Activated gamma-delta T cell treated with anti-CD3 and anti-CD28 coated beads, Interleukin-2, amount 50 U/mL, for 16 hours (primary cell): Measurements from ENCODE around the gene BCKDHA.
"Not testable (repeated sequence)": the region's sequence is repeated elsewhere in the genome, so short reads cannot be mapped to it uniquely, and the experiment has no call there.

Experiments
- DNase-seq: peaks from one replicate; pipeline ENCODE4 v3.0.0-alpha.2; 2020; ENCODE audit warnings: low read depth

BCKDHA gene

GRCh38 chr19:41405776-41406175, 8.2 kb downstream of the BCKDHA start:
- no peak for DNase-seq

- no peak for DNase-seq
Measured at GRCh38 chr19:41407271-41407670, 9.7 kb downstream of the BCKDHA start.

GRCh38 chr19:41408256-41408655, 10.6 kb downstream of the BCKDHA start:
- no peak for DNase-seq

- DNase-seq, result not testable (repeated sequence)
Measured at GRCh38 chr19:41408846-41409245, 11.2 kb downstream of the BCKDHA start.

GRCh38 chr19:41409288-41409687, 11.7 kb downstream of the BCKDHA start:
- DNase-seq, result no peak

GRCh38 chr19:41410336-41411054, 12.9 kb downstream of the BCKDHA start:
- no peak for DNase-seq

GRCh38 chr19:41411100-41411967, 13.7 kb downstream of the BCKDHA start:
- no peak for DNase-seq

GRCh38 chr19:41411968-41412265, 14.3 kb downstream of the BCKDHA start:
- DNase-seq, result no peak

- DNase-seq, result no peak
Measured at GRCh38 chr19:41412953-41413352, 15.3 kb downstream of the BCKDHA start.

- no peak for DNase-seq
Measured at GRCh38 chr19:41413947-41414346, 16.3 kb downstream of the BCKDHA start.

- no peak for DNase-seq
Measured at GRCh38 chr19:41414461-41414860, 16.8 kb downstream of the BCKDHA start.

- no peak for DNase-seq
Measured at GRCh38 chr19:41415154-41415571, 17.5 kb downstream of the BCKDHA start.

GRCh38 chr19:41416194-41416674, 18.6 kb downstream of the BCKDHA start:
- DNase-seq, result no peak

GRCh38 chr19:41420101-41420880, 22.7 kb downstream of the BCKDHA start:
- no peak for DNase-seq

- DNase-seq, result no peak
Measured at GRCh38 chr19:41421314-41421713, 23.7 kb downstream of the BCKDHA start.

- no peak for DNase-seq
Measured at GRCh38 chr19:41421973-41422372, 24.4 kb downstream of the BCKDHA start.

GRCh38 chr19:41422456-41422855, 24.8 kb downstream of the BCKDHA start:
- DNase-seq, result no peak

- no peak for DNase-seq
Measured at GRCh38 chr19:41422955-41423354, 25.3 kb downstream of the BCKDHA start.

GRCh38 chr19:41424335-41425173, 26.9 kb downstream of the BCKDHA start:
- DNase-seq, result no peak

GRCh38 chr19:41425174-41426115, 27.8 kb downstream of the BCKDHA start:
- DNase-seq, result no peak
